ENCODE data around the gene E2F8. TPM values are rescaled to one million over a fixed set of nuclear protein-coding genes. Genes with fewer than 3 reads are reported as not detected.
"Not testable (repeated sequence)": the region's sequence is repeated elsewhere in the genome, so short reads cannot be mapped to it uniquely, and the experiment has no call there.

Gene E2F8
- polyA plus RNA-seq, 1 of the 3 experiments (the other 2 are of a cell fraction), result 2.7 TPM

- TF ChIP-seq EP300 (IDR thresholded peaks at IDR 0.05; ENCODE audit: borderline replicate concordance in 1 of 2, low read depth in 1 of 2, low read length in 1 of 2) (no peak), FOXJ3 (CRISPR knock-in tag; IDR thresholded peaks at IDR 0.05) (no peak), MEF2A (IDR thresholded peaks at IDR 0.05; ENCODE audit: borderline replicate concordance, low read depth) (no peak), PBX3 (IDR thresholded peaks at IDR 0.05) (no peak), EZH2phosphoT487 (IDR thresholded peaks at IDR 0.05; ENCODE audit: borderline replicate concordance, low read depth) (no peak), GATA2 (CRISPR knock-in tag; IDR thresholded peaks at IDR 0.05) (no peak), TAF1 (IDR thresholded peaks at IDR 0.05; ENCODE audit: borderline replicate concordance, low read depth, low read length) (no peak), FOSL2 (IDR thresholded peaks at IDR 0.05; ENCODE audit: borderline replicate concordance, low read depth) (no peak)
Observed at GRCh38 chr11:19258641-19259230, 18.0 kb upstream of the E2F8 start (continued).

GRCh38 chr11:19254441-19254840, 13.7 kb upstream of the E2F8 start:
- H3K27me3 ChIP-seq (ENCODE audit: insufficient read depth); H3K36me3 ChIP-seq (replicated peaks in 1 of 2; ENCODE audit: control insufficient read depth in 1 of 2, insufficient read depth in 2 of 2, low read length in 1 of 2); H3K9me2 ChIP-seq; H3K27ac ChIP-seq (ENCODE audit: low read depth in 2 of 2, low read length in 1 of 2); H3K79me2 ChIP-seq (ENCODE audit: insufficient read depth); H3F3A ChIP-seq (replicated peaks; ENCODE audit: insufficient read depth); H4K20me1 ChIP-seq (ENCODE audit: insufficient read depth); H3K9ac ChIP-seq; H3K4me3 ChIP-seq (ENCODE audit: low read depth in 2 of 2, low read length in 1 of 2); H3K4me2 ChIP-seq; H3K9me3 ChIP-seq; POLR2A ChIA-PET; H2AFZ ChIP-seq (ENCODE audit: low read depth); DNase-seq: not testable (repeated sequence)
- peaks cover 0 to 10% of the 10 kb centered on the region in 2 experiments; a peak in 1 of 4 replicates for H3K4me1 ChIP-seq (ENCODE audit: control insufficient read depth in 1 of 2, insufficient read depth in 2 of 2, low read depth in 1 of 2, low read length in 1 of 2)
- CTCF ChIA-PET, result interaction anchor here (0.7 to 5.2 kb wide), 5 partner anchors 178 to 303 kb away, joined by 3 to 25 read pairs (median 3); no protein-coding TSS in a partner anchor
- WGBS (ENCODE audit: low lambda C conversion rate), result 25% methylated on average over 3 of the region's 3 CpGs

GRCh38 chr11:19253817-19254216, 13.1 kb upstream of the E2F8 start:
- no peak for DNase-seq
- ChIA-PET CTCF (interaction anchor here (0.7 to 5.2 kb wide), 9 partner anchors 8 to 303 kb away, joined by 3 to 25 read pairs (median 3); no protein-coding TSS in a partner anchor), POLR2A (no interaction called here)
- Histone ChIP-seq H3K4me1 (ENCODE audit: control insufficient read depth in 1 of 2, insufficient read depth in 2 of 2, low read depth in 1 of 2, low read length in 1 of 2) (peaks cover 0 to 10% of the 10 kb centered on the region in 2 experiments; a peak in 1 of 4 replicates), H3K27me3 (ENCODE audit: insufficient read depth) (peaks cover 8% of the 10 kb centered on the region; the same call in 1 of the 2 replicates), H3K9ac (no peak overlapping the region), H2AFZ (ENCODE audit: low read depth) (no peak overlapping the region), H3K4me2 (no peak overlapping the region), H3F3A (replicated peaks; ENCODE audit: insufficient read depth) (no peaks in the 10 kb centered on the region), H3K79me2 (ENCODE audit: insufficient read depth) (no peaks in the 10 kb centered on the region), H3K9me3 (no peaks in the 10 kb centered on the region), H3K27ac (ENCODE audit: low read depth in 2 of 2, low read length in 1 of 2) (no peak overlapping the region), H4K20me1 (ENCODE audit: insufficient read depth) (no peaks in the 10 kb centered on the region), H3K9me2 (no peaks in the 10 kb centered on the region), H3K36me3 (replicated peaks in 1 of 2; ENCODE audit: control insufficient read depth in 1 of 2, insufficient read depth in 2 of 2, low read length in 1 of 2) (no peaks in the 10 kb centered on the region), H3K4me3 (ENCODE audit: low read depth in 2 of 2, low read length in 1 of 2) (no peak overlapping the region)
- WGBS (ENCODE audit: low lambda C conversion rate), result 19% methylated on average over 3 of the region's 3 CpGs
- TF ChIP-seq POLR2AphosphoS5 (IDR thresholded peaks at IDR 0.05; ENCODE audit: low read depth, low read length) (no peak), MXI1 (IDR thresholded peaks at IDR 0.05; ENCODE audit: low read depth, low read length) (no peak), FOXJ3 (CRISPR knock-in tag; IDR thresholded peaks at IDR 0.05) (no peak), RCOR1 (IDR thresholded peaks at IDR 0.05; ENCODE audit: low read length) (no peak), GABPA (IDR thresholded peaks at IDR 0.05; ENCODE audit: low read depth) (no peak), TEAD4 (IDR thresholded peaks at IDR 0.05; ENCODE audit: borderline replicate concordance, insufficient read depth) (no peak)
